ENCODE results near the gene DIP2C.

DIP2C gene

DNA sequence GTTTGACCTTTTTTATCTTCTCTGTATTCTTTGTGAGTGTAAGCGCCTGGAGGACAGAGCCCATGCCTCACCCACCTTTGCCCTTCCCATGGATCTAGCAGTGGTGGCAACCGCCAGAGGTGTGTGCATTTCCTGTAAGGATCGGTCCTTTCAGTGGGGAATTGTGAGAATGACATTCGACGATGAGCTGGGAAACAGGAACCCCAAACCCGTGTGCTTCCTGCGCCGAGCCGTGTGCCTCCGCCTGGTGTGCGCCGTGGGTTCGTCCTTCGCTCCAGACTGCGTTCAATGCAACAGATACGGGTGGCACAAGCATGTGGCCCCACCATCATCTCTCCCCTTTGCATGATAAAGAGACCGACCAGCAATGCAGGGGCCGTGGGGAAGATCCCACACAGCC, 1.7 kb upstream of the DIP2C start:
- TF ChIP-seq NFRKB (IDR thresholded peaks at IDR 0.05): no peak
- TF ChIP-seq FOXM1 (IDR thresholded peaks at IDR 0.05; ENCODE audit: borderline replicate concordance): no peak
- no peak for TF ChIP-seq CTBP1 (IDR thresholded peaks at IDR 0.05; ENCODE audit: borderline replicate concordance)
- no peak for TF ChIP-seq ZNF384 (IDR thresholded peaks at IDR 0.05)
- no peak for TF ChIP-seq SP1 (IDR thresholded peaks at IDR 0.05)
- TF ChIP-seq, protein P1, sequence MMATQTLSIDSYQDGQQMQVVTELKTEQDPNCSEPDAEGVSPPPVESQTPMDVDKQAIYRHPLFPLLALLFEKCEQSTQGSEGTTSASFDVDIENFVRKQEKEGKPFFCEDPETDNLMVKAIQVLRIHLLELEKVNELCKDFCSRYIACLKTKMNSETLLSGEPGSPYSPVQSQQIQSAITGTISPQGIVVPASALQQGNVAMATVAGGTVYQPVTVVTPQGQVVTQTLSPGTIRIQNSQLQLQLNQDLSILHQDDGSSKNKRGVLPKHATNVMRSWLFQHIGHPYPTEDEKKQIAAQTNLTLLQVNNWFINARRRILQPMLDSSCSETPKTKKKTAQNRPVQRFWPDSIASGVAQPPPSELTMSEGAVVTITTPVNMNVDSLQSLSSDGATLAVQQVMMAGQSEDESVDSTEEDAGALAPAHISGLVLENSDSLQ (IDR thresholded peaks at IDR 0.05): no peak
- no peak for TF ChIP-seq SUZ12 (IDR thresholded peaks at IDR 0.05)
- TF ChIP-seq TARDBP (IDR thresholded peaks at IDR 0.05): no peak
- no peak for TF ChIP-seq HDGF (IDR thresholded peaks at IDR 0.05; ENCODE audit: borderline replicate concordance)
- TF ChIP-seq BHLHE40 (IDR thresholded peaks at IDR 0.05; ENCODE audit: borderline replicate concordance): no peak
- TF ChIP-seq L3MBTL2 (conservative IDR thresholded peaks at IDR 0.05): no peak
- TF ChIP-seq FOXA1 (IDR thresholded peaks at IDR 0.05): no peak
- TF ChIP-seq LEF1 (IDR thresholded peaks at IDR 0.05; ENCODE audit: borderline replicate concordance): no peak
- ChIA-PET POLR2A (no interaction called here), CTCF (no interaction called here)
- DNase-seq (ENCODE audit: extremely low spot score): no peak

DNA sequence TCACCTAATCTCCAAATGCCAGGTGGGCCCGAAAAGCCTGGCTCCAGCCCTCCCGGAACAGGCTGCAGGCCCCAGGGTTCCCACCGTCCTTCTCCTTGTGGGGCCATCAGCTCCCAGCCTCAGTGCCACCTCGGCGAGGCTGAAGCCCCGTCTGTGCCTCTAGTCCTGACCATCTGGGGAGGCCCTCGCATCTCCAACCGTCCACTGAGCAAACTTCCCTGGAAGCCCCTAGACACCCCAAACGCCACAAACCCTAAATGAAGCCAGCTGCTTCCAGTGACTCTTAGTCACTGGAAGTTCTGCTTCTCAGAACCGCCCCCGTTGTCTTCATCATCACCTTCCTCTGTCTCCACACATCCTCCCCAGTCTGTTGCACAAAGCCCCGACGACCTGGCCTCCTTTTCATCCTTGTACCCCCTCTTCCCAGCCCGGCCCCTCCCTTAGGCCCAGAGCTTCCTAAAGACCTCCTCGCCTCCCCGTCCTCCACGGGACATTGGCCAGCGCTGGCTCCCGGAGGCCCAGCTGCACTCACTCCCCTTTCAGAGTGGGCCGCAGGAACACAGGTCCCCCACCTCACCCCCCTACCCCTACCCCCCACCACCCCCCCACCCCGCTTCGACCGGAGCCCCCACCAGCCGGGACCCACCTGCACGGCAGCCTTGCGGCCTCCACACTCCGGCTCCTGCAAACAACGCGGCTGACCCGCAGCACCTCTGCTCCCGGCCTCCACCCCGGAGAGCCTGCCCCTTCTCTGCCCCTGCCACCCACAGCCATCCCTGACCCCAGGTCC, 1.1 kb upstream of the DIP2C start:
- TF ChIP-seq HDGF (IDR thresholded peaks at IDR 0.05; ENCODE audit: borderline replicate concordance): no peak
- DNase-seq (ENCODE audit: extremely low spot score): no peak
- POLR2A ChIA-PET: no interaction called here
- CTCF ChIA-PET: no interaction called here

DNA sequence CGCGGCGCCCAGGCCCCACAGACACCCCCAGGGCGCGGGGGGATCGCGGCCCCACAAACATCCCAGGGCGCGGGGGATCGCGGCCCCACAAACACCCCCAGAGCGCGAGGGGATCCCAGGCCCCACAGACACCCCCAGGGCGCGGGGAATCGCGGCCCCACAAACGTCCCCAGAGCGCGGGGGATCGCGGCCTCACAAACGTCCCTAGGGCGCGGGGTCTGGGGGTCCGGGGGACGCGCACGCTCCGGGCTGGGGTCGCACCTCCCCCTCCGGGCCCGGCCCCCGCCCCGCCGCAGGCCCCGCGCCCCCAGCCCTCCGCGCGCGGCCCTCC, 382 bp downstream of the DIP2C start:
- ChIA-PET POLR2A (no interaction called here), CTCF (no interaction called here)
- no peak for TF ChIP-seq NFRKB (IDR thresholded peaks at IDR 0.05)
- no peak for TF ChIP-seq ELF4 (IDR thresholded peaks at IDR 0.05)
- no peak for TF ChIP-seq SP1 (IDR thresholded peaks at IDR 0.05)
- no peak for TF ChIP-seq L3MBTL2 (conservative IDR thresholded peaks at IDR 0.05)
- TF ChIP-seq FOXK2 (IDR thresholded peaks at IDR 0.05): no peak
- TF ChIP-seq, protein P1 (IDR thresholded peaks at IDR 0.05): no peak
- no peak for TF ChIP-seq TARDBP (IDR thresholded peaks at IDR 0.05)
- TF ChIP-seq BHLHE40 (IDR thresholded peaks at IDR 0.05; ENCODE audit: borderline replicate concordance): no peak
- no peak for TF ChIP-seq FOXM1 (IDR thresholded peaks at IDR 0.05; ENCODE audit: borderline replicate concordance)
- no peak for TF ChIP-seq ZNF384 (IDR thresholded peaks at IDR 0.05)
- no peak for TF ChIP-seq CTBP1 (IDR thresholded peaks at IDR 0.05; ENCODE audit: borderline replicate concordance)
- TF ChIP-seq SUZ12 (IDR thresholded peaks at IDR 0.05): no peak
- no peak for TF ChIP-seq HDGF (IDR thresholded peaks at IDR 0.05; ENCODE audit: borderline replicate concordance)
- no peak for TF ChIP-seq ARNT (IDR thresholded peaks at IDR 0.05)
- no peak for TF ChIP-seq LEF1 (IDR thresholded peaks at IDR 0.05; ENCODE audit: borderline replicate concordance)
- no peak for TF ChIP-seq FOXA1 (IDR thresholded peaks at IDR 0.05)
- no peak for DNase-seq (ENCODE audit: extremely low spot score)

DNA sequence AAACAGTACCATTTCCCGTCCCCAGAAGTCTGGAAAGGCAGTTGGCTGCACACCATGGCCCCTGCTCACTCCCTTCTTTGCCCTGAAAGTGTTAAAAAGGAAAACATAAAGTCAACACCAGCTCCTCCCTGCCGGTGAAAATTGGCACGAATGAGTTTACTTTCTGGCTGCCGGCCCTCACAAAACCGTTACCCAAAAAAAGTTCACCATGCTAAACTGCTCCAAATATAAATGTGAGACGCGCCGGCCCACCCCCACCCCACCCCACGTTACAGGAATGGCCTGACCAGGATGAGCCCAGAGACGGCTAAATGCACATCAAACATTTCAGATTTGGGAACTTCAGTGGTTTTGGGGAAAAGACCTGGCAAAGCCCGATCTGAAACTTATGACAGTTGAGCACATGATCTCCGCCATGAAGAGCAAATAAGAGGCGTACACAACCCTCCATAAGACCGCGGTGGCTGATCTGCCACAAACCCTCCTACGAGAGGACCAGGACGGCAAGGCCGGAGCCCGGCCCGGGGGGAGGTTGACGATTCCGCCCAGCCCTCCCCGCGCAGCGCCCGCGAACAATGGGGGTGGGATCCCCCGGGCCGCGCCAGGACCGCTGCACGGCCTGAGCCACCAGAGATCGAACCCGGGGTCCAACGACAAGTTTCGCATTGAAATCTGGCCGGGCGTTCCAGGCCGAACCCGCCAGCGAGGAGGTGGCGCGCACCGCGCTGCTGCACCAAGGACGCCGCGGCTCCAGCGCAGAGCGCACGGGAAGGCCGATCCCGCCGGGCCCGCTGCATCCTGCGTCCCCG, 952 bp downstream of the DIP2C start:
- TF ChIP-seq TARDBP (IDR thresholded peaks at IDR 0.05) (no peak), FOXK2 (IDR thresholded peaks at IDR 0.05) (no peak), SUZ12 (IDR thresholded peaks at IDR 0.05) (no peak), ARNT (IDR thresholded peaks at IDR 0.05) (no peak), NFRKB (IDR thresholded peaks at IDR 0.05) (no peak), BHLHE40 (IDR thresholded peaks at IDR 0.05; ENCODE audit: borderline replicate concordance) (no peak), LEF1 (IDR thresholded peaks at IDR 0.05; ENCODE audit: borderline replicate concordance) (no peak), FOXM1 (IDR thresholded peaks at IDR 0.05; ENCODE audit: borderline replicate concordance) (no peak), ELF4 (IDR thresholded peaks at IDR 0.05) (no peak), CTBP1 (IDR thresholded peaks at IDR 0.05; ENCODE audit: borderline replicate concordance) (no peak), SP1 (IDR thresholded peaks at IDR 0.05) (no peak), FOXA1 (IDR thresholded peaks at IDR 0.05) (no peak), ZNF384 (IDR thresholded peaks at IDR 0.05) (no peak), HDGF (IDR thresholded peaks at IDR 0.05; ENCODE audit: borderline replicate concordance) (no peak), L3MBTL2 (conservative IDR thresholded peaks at IDR 0.05) (no peak)
- TF ChIP-seq, protein P1 (IDR thresholded peaks at IDR 0.05): no peak
- POLR2A ChIA-PET: interaction anchor here (1.0 kb wide), 1 partner anchor 360 kb away, joined by 3 read pairs; the partner anchor contains the start of gene IDI1
- CTCF ChIA-PET: no interaction called here
- peak; percentile 46 for DNase-seq (ENCODE audit: extremely low spot score)

DNA sequence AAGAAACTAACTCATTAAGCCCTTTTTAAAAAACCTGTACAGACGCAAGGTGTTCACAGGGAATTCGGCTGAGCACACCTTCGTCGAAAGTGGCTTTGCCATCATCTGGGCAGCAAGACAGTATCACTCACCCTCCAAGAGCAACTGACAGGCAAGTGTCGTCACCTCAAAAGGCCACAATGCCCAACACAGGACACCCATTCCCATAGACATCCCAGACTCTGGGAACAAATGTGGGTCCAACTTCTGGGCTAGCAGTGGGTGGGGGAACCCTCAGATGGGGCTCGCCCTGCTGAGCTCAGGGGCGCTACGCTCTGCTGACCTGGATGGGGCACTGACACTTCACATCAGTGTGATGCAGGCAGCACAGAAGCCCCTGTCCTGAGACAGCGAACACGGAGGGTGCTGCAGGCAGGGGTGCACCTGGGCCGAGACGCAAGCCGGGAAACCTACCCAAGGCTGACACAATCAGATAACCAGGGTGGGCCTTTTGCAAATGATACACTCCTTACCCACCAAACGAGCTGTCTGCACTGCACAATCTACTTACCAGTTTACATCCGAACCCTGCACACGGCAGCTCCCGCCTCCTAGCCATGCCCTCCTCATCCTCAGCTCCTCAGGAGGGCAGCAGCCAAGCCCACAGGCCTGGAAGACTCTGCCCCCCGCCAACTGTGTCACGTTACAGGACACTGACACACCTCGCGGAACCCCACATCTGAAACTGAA, 1.7 kb downstream of the DIP2C start:
- no peak for TF ChIP-seq FOXA1 (IDR thresholded peaks at IDR 0.05)
- DNase-seq (ENCODE audit: extremely low spot score): no peak
- POLR2A ChIA-PET: interaction anchor here (1.0 kb wide), 1 partner anchor 361 kb away, joined by 3 read pairs; the partner anchor contains the start of gene IDI1
- CTCF ChIA-PET: no interaction called here

Measured in HEK293T (cell line).